Activated T-cell treated with anti-CD3 and anti-CD28 coated beads for 24 hours (primary cell): ENCODE measurements around the gene SRR.

Source experiments
- DNase-seq: peaks from one replicate; pipeline ENCODE4 v3.0.0-alpha.2; 2020; ENCODE audit warnings: low read depth

Gene SRR

DNA sequence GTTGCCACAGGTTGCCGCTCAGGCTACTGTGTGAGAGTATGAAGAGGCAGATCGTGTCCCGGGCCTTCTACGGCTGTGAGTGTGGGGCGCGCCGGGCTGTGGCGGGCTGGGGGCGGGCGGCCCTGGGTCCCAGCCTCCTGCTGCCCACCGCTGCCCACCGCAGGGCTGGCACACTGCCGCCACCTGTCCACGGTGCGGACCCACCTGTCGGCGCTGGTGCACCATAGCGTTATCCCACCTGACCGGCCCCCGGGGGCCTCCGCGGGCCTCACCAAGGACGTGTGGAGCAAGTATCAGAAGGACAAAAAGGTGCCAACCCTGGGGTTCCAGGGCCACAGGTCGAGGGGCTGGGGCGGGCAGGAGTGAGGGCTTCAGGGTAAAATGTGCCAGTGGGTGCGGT lies 68.4 kb downstream of the SRR start:
- no peak for DNase-seq

DNA sequence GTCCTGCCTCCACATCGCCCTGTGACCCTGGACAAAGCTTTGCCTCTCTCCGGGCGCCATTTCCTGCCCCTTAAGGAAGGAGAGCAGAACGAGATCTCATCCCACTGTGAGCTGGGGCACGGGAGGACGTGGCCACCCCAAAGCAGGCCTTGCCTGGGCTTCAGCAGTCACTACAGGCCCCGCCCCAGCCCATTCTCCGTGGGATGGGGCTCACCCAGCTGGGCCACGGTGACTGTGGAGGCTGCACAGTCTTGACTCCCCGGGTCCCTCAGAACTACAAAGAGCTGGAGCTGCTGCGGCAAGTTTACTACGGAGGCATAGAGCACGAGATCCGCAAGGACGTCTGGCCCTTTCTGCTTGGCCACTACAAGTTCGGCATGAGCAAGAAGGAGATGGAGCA lies 68.9 kb downstream of the SRR start:
- no peak for DNase-seq

DNA sequence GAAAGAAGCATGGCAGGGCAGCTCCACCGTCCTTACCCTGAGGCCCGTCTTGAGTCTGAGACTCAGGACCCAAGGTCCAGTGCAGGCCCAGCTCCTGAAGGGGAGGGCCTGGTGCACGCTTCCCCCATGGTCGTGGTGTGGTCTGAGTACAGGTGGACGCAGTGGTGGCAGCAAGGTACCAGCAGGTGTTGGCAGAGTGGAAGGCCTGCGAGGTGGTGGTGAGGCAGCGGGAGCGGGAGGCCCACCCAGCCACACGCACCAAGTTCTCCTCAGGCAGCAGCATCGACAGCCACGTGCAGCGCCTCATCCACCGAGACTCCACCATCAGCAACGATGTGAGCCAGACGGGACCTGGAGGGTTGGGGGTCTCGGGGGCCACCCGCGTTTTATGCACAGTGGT lies 69.4 kb downstream of the SRR start:
- no peak for DNase-seq
